ENCODE results near the gene SSRP1. TPM values are rescaled to one million over a fixed set of nuclear protein-coding genes. Genes with fewer than 3 reads are reported as not detected.
A peak's percentile ranks its signal among the peaks of the same experiment; 100 is the strongest.
"Not testable (repeated sequence)": the region's sequence is repeated elsewhere in the genome, so short reads cannot be mapped to it uniquely, and the experiment has no call there.

The SSRP1 gene
- polyA plus RNA-seq, 3 donors = 165 to 216 (median 212) TPM

GRCh38 chr11:57363131-57364080 is 27.7 kb upstream of the SSRP1 start:
- no peak for DNase-seq (ENCODE audit: extremely low read depth in 1 of 11, low read depth in 9 of 11, low spot score in 4 of 11)

GRCh38 chr11:57361926-57362325 is 26.2 kb upstream of the SSRP1 start:
- no peak for DNase-seq (ENCODE audit: extremely low read depth in 1 of 11, low read depth in 9 of 11, low spot score in 4 of 11)

GRCh38 chr11:57361420-57361819 is 25.7 kb upstream of the SSRP1 start:
- DNase-seq (ENCODE audit: extremely low read depth in 1 of 11, low read depth in 9 of 11, low spot score in 4 of 11) = not testable (repeated sequence)

GRCh38 chr11:57360991-57361390 is 25.3 kb upstream of the SSRP1 start:
- no peak for DNase-seq (ENCODE audit: extremely low read depth in 1 of 11, low read depth in 9 of 11, low spot score in 4 of 11)

- no peak for DNase-seq (ENCODE audit: extremely low read depth in 1 of 11, low read depth in 9 of 11, low spot score in 4 of 11)
Measured at GRCh38 chr11:57359896-57360690, 24.4 kb upstream of the SSRP1 start.

- no peak for DNase-seq (ENCODE audit: extremely low read depth in 1 of 11, low read depth in 9 of 11, low spot score in 4 of 11)
Measured at GRCh38 chr11:57359396-57359795, 23.7 kb upstream of the SSRP1 start.

- no peak for DNase-seq (ENCODE audit: extremely low read depth in 1 of 11, low read depth in 9 of 11, low spot score in 4 of 11)
Measured at GRCh38 chr11:57358991-57359390, 23.3 kb upstream of the SSRP1 start.

- DNase-seq (ENCODE audit: extremely low read depth in 1 of 11, low read depth in 9 of 11, low spot score in 4 of 11) = no peak
Measured at GRCh38 chr11:57358543-57358961, 22.9 kb upstream of the SSRP1 start.

- DNase-seq (ENCODE audit: extremely low read depth in 1 of 11, low read depth in 9 of 11, low spot score in 4 of 11) = no peak
Measured at GRCh38 chr11:57357856-57358255, 22.2 kb upstream of the SSRP1 start.

- DNase-seq (ENCODE audit: extremely low read depth in 1 of 11, low read depth in 9 of 11, low spot score in 4 of 11) = no peak
Measured at GRCh38 chr11:57357310-57357709, 21.6 kb upstream of the SSRP1 start.

- no peak for DNase-seq (ENCODE audit: extremely low read depth in 1 of 11, low read depth in 9 of 11, low spot score in 4 of 11)
Measured at GRCh38 chr11:57356268-57356667, 20.6 kb upstream of the SSRP1 start.

GRCh38 chr11:57354699-57355098 is 19.0 kb upstream of the SSRP1 start:
- no peak for DNase-seq (ENCODE audit: extremely low read depth in 1 of 11, low read depth in 9 of 11, low spot score in 4 of 11)

- DNase-seq (ENCODE audit: extremely low read depth in 1 of 11, low read depth in 9 of 11, low spot score in 4 of 11) = no peak
Measured at GRCh38 chr11:57353852-57354251, 18.2 kb upstream of the SSRP1 start.

- DNase-seq (ENCODE audit: extremely low read depth in 1 of 11, low read depth in 9 of 11, low spot score in 4 of 11) = no peak
Measured at GRCh38 chr11:57353446-57353845, 17.8 kb upstream of the SSRP1 start.

GRCh38 chr11:57353036-57353435 is 17.3 kb upstream of the SSRP1 start:
- no peak for DNase-seq (ENCODE audit: extremely low read depth in 1 of 11, low read depth in 9 of 11, low spot score in 4 of 11)

- peak in 4 of 11 donors; percentile 45 to 53 (median 46) for DNase-seq (ENCODE audit: extremely low read depth in 1 of 11, low read depth in 9 of 11, low spot score in 4 of 11)
Measured at GRCh38 chr11:57349491-57350274, 14.0 kb upstream of the SSRP1 start.

GRCh38 chr11:57348636-57349313 is 13.1 kb upstream of the SSRP1 start:
- no peak for DNase-seq (ENCODE audit: extremely low read depth in 1 of 11, low read depth in 9 of 11, low spot score in 4 of 11)

- no peak for DNase-seq (ENCODE audit: extremely low read depth in 1 of 11, low read depth in 9 of 11, low spot score in 4 of 11)
Measured at GRCh38 chr11:57348052-57348451, 12.4 kb upstream of the SSRP1 start.

GRCh38 chr11:57347336-57347735 is 11.6 kb upstream of the SSRP1 start:
- DNase-seq (ENCODE audit: extremely low read depth in 1 of 11, low read depth in 9 of 11, low spot score in 4 of 11) = no peak

Data from renal cortex interstitium (tissue), 11 donors.